Measurements from ENCODE around the gene DPP6.

The DPP6 gene

DNA sequence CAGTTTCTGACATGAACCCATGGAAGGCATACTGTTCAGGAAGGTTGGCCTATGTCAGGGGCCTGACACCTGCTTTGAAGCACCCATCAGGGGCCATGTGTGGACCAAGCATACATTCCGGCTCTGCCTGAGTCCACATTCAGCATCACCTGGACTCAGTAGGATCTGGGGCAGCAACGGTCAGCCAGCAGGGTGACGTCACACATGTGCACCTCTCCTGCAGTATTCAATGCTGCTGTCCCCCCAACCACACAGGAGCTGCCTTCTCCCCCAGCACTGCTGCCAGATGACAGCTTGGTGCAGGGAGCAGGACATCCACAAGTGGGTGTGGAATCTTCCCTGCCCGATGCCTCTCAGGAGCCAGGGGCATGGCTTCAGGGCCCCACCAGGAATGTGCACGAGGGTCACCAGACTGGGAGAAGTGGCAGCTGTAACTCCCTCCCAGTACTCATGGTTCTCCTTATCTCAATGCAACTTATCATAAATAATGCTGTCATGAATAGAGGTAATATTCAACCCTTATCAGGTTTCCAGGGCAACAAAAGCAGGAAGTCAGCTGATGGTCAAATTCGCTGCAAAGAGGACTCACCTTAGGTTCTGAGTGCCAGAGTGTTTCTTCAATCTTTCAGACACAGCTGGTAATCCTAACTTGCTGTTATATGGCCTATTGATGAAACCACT lies 657.8 kb downstream of the DPP6 start:
- no peak for DNase-seq (ENCODE audit: low spot score)

DNA sequence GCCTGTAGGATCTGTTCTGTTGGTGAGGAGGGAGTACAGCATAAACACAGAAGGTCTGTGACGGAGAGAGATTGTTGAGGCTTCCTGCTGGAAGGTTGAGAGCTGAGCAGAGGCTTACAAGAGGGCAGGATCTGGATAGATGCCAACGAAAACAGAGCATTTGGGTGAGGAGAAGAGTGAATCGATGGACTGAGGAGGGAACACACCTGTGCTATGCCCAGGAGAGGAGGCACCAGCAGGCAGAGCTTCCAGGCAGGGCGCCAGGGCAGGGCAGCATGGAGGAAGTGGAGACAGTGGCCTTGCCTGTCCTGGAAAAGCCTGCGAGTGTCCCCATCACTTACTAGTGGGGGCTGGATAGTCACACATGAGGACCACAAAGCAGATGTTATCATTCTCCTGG lies 667.8 kb downstream of the DPP6 start:
- DNase-seq (ENCODE audit: low spot score): no peak

DNA sequence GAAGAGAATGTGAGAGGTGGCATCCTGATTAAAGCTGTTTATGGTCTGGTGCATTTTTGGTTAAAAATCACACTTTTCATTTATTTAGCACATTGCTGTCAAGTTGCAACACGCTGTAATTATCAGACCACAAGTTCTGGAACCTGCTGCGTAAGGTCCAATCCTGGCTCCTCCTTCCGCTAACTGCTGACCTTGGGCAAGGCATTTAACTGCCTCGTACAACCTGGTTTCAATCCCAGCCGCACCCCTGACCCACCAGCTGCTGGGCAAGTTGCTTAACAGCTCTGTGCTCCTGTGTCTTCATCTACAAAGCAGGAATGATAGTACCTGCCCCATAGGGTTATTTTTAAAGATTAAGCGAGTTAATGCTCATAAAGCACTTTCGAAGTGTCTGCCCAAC lies 668.9 kb downstream of the DPP6 start:
- no peak for DNase-seq (ENCODE audit: low spot score)

DNA sequence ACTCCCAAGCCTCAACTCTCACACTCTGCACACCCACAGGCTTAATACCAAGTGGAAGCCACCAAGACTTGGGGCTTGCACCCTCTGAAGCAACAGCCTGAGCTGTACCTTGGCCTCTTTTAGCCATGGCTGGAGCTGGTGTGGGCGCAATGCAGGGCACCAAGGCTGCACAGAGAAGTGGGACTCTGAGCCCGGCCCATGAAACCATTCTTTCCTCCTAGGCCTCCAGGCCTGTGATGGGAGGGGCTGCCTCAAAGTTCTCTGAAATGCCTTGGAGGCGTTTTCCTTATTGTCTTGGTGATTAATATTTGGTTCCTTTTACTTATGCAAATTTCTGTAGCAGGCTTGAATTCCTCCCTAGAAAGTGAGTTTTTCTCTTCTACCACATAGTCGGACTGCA lies 674.2 kb downstream of the DPP6 start:
- no peak for DNase-seq (ENCODE audit: low spot score)

DNA sequence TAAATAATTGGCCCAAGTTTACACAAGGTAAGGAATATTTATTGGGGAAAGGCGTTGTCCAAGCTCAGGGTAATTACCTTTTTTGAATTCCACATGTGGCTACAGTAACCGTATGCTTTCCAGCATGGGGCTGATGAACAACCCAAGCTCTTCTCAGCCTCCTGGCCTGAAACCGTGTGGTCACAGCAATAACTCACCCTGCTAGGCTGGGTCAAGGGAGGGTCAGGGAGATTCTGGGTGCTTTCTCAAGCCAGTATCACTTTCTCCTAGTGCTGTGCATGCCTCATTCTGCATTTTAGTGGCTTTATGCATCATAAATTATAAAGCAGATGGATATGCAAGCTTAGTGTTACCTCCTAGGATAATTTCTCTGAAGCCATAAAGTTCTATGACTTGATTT lies 676.9 kb downstream of the DPP6 start:
- DNase-seq (ENCODE audit: low spot score): no peak

DNA sequence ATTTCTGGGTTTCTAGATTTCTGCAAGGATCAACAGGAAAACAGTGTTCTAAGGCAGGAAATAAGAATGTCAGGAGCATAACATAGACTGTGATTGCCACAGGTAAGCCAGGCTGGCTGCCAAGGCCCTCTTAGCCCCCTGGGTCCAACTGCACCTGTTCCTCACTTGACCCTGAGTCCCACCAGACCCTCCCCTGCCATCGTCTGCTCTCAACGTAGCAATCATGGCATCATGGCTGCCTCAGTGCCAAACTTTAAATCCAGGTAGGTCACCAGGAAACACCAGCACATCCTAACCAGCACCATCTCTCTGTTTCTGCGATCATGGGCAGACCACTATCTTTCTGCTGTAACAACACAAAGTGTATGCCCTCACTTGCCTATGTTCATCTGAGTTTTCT lies 683.6 kb downstream of the DPP6 start:
- DNase-seq (ENCODE audit: low spot score): no peak

DNA sequence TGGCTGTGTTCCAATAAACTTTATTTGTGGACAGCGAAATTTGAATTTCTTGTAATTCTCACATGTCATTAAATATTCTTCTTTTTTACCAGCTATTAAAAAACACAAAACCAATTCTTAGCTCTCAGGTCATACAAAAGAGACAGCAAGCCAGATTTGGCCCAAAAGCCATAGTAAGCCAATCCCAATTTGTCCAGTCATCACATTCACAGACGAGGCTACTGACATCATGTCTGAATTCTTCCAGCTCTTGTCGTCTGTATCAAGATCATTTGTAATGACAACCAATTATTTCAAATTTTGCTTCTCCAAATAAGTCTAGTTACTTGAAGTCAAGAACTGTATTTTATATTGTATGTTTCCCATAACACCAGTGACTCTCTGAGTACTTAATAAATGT lies 684.2 kb downstream of the DPP6 start:
- no peak for DNase-seq (ENCODE audit: low spot score)

DNA sequence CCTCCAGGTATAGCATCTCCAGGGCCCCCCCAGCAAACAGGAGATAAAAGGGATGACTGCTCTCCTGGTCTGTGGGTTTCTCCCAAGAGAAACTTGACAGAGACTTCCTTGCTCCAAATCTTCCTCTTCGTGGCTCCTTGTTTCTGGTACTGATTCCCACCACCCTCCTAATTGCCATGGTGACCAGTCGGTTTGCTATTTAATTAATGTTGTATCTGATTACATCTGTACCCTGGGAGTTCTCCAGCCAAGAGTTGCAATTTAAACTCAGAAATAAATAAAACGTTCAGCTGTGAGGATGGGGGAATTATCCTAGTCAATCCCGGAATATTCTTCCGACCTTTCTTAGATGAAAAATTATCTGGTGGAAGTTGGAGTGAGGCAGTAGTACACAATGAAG lies 686.0 kb downstream of the DPP6 start:
- DNase-seq (ENCODE audit: low spot score): no peak

DNA sequence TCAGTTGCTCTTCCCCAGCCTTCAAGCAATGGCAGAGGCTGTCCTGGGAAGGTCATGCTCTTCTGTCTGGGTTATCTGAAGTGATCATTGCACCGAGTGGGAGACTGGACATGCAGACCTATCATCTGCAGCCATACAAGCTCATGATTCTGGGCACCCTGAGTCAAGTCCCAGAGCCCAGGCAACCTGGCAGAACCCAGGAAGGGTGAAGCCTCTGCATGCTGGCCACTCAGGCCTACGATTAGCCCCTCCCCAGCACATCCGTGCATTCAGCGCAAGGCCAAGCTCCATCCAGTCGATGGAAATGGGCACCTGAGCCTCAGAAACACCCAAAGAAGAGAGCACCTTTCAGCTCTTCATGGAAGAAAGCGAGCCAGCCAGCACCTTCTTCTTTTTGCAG lies 688.9 kb downstream of the DPP6 start:
- no peak for DNase-seq (ENCODE audit: low spot score)

DNA sequence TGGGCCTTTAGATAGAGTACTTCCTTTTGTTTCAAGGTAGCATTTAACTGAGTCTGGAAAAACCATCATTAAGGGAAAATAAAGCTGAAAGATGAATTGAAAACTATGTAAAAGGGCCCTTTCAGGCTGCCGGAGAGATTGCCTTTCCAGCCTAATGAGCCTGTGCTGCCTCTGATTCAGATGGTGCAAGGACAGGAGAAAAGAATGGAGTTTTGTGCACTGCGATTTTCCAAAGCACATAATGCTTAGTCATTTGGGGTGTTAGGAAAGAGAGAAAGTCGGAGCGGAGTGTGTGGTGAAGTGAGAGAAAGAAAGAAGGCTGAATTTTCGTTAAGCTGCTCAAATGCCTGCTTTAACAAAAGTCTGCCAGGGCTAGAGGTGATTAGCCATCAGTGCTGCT lies 691.0 kb downstream of the DPP6 start:
- no peak for DNase-seq (ENCODE audit: low spot score)

DNA sequence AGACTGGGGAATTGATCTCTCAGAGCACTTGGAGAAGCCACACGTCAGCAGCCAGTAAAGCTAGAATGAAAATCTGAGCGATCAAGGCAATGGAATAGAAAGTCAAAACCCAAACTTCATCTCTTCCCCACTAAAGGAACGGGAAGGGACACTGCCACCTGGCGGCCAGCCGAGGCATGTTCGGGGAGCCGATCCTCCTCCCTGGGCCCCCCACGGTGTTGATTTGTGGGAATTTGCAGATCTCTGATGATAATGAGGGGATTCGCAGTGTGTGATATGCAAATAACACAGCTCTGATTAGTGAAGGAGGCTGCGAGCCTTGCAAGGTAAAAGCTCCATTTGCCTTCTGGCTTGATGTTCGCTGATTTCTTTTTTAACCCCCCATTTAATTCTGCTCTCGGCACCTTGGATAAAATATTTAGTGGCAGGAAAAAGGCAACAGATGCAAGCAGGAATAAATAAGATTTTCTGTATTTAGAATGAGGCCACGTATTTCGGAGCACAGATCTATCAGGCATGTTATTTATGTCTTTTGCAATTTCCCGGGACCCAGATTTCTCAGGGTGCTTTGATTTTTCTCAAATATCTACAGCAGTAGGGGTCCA lies 692.2 kb downstream of the DPP6 start:
- peak; percentile 79 for DNase-seq (ENCODE audit: low spot score)

DNA sequence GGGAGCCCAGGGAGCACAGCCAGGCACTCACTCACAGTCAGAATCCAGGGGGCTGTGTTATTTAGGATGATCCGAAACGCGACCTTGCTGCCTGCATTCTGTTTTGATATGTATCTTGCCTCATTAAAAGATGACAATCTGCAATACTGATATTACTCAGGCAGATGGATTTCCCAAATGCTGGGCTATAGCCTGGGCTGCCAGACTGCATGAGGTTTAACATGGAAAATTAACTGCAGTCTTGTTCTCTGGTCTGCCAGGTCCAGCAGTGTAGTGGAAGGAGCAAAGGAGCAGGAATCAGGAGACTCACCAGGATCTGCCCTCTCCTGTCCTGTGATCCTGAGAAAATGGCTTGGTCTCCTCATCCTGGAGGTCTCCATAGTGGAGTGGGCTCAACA lies 692.7 kb downstream of the DPP6 start:
- no peak for DNase-seq (ENCODE audit: low spot score)

DNA sequence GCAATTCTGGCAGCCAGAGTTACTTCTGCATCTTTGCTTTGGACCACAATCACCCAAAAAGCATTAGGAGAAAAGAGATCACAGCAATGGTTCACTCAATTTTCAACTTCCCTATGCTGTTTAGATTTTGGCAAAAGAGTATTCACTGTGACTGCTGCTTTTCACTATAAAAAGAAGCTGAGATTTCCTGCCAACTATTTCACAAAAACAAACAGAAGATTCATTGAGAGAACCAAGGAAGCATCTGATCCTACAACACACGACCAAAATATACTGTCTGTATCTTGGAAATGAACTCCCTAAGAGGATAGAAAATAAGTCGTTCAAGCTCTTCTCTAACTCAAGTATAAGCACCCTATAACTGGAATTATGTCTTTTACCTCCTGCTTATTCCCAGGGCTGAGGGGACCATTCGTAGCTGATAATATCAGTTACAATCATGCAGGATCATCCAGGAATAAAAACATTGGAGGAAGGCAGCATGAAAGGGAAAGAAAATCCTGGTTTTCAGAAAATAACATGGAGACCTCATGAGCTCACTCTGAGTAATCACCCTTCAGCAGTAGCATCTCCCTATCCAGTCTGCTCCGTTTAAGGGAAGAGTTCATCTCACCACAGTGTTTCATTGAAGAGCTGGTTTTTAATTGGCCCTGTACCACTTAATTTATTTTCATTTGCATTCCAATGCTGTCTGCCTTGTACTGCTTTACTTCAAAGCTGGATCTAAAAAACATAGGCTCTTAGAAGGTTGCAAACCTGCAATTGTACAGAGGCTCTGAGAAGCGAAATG lies 694.6 kb downstream of the DPP6 start:
- no peak for DNase-seq (ENCODE audit: low spot score)

DNA sequence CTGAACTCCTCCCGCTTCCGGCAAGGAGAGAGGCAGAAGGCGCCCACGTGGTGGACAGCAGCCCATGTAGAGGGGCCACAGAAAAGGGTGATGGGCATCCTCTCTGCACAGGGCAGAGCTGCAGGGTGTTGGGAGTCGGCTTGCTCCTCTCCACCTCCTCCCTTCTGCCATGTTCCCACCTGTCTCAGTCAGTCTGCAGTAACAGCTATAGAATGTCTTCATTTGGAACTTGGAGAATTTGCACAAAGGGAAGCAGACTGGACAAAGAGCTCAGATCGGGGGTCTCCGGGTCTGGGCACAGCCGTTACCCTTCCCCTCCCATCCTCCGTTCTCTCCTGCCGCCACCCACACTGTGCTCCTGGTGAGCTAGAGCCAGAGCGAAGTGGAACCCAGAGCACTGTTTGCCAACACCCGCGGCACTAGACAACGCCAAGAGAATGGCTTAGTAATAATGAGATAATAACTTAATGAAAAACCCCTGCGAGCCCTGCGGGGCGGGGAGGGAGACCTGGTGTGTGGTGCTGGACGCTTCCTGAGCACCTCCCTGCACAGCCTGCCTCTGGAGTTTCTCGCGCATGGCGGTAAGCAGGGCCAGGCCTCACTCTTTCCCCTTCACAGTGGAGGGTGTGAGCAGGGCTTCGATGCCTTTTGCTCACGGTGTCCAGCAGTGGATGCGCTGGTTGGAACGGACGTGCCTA lies 696.0 kb downstream of the DPP6 start:
- DNase-seq (ENCODE audit: low spot score): no peak

DNA sequence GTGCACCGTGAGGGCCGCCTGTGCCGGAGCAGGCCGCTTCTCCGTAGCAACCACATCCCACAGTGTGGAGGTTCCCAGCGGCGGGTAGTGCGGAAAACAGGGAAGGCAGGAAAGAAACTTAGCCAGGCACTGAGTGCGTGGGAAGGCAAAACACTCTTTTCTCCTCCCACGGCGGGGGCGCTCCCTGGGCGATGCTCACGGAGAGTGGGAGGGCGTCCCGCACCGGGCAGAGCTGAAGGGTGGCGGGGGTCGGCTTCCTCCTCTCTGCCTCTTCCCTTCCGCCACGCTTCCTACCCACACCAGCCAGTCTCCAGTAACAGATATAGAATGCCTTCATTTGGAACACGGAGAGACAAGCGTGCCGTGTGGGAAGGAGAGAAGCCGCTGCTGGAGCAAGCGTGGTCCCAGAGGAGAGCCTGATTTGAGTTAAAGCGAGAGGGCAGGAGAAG lies 698.2 kb downstream of the DPP6 start:
- DNase-seq (ENCODE audit: low spot score): no peak

DNA sequence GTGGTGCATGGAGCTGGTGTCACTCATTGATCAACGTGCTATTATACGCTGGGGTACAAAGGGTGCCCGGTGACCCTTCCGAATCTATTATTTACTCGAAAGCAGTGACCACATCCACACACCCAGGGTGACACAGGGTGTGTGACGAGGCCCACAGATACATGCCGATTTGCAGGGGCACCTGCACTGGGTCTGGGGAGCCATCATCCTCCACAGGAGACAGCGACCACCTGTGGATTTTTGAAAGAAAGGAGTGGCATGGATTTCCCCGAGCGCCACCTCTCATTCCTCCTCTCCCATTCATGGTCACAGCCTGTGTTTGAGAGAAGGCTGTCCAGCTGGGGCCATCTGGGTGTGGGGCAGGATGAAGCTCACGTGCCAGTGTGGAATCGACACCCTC lies 701.0 kb downstream of the DPP6 start:
- DNase-seq (ENCODE audit: low spot score): no peak

DNA sequence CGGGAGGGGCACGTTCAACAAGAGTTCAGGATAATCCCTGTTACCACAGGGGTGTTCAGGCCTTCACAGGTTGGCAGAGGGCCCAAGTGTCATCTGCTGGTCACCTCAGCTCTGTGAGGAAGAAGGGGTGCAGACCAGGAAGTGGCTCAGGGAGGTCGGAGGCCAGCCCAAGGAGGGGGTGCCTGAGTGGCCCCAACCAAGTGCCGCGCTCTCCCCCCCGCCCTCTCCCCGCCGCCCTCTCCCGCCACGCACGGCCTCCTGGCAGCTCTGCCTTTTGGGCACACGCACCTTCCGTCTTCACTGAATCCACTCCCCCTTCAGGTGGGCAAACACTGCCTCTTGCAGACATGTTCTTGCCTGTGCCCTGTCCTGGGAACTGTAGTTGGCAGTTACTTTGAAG lies 705.6 kb downstream of the DPP6 start:
- DNase-seq (ENCODE audit: low spot score): no peak

DNA sequence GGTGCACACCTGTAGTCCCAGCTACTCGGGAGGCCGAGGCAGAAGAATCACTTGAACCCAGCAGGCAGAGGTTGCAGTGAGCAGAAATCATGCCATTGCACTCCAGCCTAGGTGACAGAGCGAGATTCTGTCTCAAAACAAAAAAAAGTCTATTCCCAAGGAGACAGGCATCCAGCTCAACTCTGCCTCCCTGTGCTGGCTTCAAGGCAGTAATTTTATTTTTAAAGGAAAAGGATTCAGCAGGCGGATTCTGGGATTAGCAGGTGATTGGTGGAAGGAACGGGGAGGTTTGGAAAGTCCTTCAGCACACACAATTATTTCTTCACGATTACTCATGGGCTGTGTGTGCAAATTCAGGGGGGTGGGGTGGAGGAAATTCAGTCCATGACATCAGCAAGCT lies 707.8 kb downstream of the DPP6 start:
- DNase-seq (ENCODE audit: low spot score): no peak

DNA sequence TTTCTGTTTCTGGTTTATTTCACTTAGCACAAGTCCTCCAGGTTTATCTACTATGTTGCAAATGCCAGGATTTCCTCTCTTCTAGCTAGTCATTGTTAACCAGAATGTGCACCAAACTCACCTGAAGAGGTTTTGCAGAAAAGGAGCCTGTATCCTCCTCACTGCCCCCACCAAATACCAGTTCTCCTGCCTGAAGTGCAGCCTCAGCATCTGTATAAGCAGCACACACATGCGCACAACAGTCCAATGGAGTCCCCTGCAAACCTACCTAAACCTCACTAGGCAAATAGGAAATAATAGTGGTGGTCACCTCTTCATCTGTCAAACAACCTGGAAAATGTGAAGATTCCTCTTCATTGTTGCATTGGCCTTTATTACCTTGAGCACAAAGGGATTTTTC lies 712.9 kb downstream of the DPP6 start:
- DNase-seq (ENCODE audit: low spot score): no peak

DNA sequence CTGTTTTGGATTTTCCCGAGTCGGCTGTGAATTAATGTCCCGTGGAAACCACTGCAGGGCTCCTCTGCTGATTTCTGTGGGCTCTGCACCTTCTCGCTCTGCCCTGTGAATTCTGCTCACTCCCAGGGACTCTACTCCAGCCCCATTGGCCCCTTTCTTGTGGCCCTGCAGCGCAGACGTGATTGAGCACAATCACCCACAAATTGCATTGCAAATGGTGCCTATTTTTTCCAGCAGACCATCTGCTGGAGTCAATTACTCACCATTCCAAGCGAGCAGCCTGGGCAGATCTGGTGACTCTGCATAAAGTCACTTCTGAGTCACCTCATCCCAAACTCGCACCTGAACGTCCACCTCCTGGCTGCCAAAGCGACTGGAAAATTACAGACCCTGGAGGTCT lies 714.9 kb downstream of the DPP6 start:
- no peak for DNase-seq (ENCODE audit: low spot score)

DNA sequence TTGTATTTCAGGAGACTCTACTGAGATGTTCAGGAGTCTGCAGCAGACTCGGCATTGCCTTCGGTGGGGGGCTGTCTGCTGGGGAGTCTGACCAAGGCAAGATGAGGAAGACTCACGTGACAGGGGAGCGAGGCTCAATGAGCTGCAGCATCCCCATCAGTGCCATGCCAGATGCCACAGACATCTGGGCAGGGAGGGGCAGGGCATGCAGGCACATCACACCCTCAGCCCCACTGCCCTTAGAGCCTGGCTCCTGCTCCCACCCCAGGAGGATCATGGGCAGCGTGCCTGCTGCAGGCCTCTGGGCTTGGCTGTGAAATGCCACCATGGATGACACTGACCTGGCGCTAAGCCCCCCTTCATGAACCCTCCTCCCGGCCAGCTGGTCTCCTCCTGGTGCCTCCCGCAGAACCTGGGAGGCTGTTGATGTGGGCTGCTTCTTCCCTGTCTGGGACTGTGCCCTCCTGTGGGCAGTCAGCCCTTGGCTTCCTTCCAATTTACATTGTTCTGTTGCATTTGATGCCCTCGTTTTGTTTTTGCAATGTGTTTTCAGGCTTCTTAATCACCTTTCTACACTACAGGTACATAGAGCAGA lies 715.7 kb downstream of the DPP6 start:
- no peak for DNase-seq (ENCODE audit: low spot score)

DNA sequence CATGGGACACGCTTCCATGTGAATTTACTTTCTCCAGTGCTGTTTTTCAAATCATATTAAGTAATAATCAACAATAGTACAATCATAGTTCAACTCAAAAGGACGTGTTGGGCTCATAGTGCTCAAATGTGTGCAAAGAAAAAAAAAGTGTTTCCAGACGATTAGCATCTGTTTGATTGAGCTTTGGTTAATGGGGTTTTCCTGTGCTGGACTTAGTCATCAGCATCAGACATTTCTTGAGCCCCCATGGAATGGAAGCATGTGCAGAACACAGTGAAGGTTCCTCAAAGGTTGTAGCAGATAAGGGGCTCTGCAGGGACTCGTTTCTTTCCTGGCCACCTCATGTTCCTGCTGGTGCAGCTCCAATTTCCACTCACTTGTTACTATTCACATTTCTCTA lies 716.8 kb downstream of the DPP6 start:
- no peak for DNase-seq (ENCODE audit: low spot score)
